ENCODE measurements around the gene ANKRD11. TPM values are rescaled to one million over a fixed set of nuclear protein-coding genes. Genes with fewer than 3 reads are reported as not detected.
"Not testable (repeated sequence)": the region's sequence is repeated elsewhere in the genome, so short reads cannot be mapped to it uniquely, and the experiment has no call there.

Gene ANKRD11
- total RNA-seq, 1 experiment from 2014 or later, result 47.0 TPM

DNA sequence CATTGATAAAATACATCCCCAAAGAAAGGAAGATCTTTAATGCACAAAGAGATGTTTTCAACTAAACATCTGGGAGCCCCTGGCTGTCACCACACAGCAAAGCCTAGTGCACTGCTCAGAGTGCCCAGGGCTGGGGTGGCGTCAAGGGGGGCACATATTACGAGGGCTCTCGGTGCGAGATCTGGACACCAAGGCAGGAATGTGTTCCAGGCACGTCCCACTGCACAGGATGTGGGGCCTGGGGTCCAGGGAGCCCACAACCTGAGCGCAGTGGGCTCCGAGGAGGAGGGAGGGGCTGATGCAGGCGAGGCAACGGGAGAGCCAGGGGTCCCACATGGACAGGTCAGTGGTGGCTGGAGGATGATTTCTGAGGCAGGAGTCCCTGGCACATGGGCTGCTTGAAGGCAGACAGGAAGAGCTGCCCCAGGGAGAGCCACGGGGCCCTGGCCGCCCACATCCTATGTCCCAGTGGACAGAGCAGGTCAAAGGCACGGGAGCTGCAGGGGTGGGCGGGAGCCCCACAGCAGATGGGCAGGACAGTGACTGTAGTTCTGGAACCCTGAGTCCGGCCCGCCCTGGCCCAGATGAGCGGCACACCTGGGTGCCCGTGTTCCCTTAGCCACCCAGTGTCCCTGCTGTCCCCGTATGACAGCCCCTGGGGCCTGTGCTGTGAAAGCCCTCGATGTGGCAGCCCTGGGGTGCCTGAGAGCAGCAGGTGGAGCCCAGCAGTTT lies 216.5 kb downstream of the ANKRD11 start:
- in situ Hi-C loops (cut with HindIII; ENCODE audit: low pct_unique_long_range_greater_than_20kb, low sequenced_read_pairs), result no loop called here
- DNase-seq (ENCODE audit: low read depth, low spot score), result no peak

GRCh38 chr16:89272631-89273030 lies 217.7 kb downstream of the ANKRD11 start:
- DNase-seq (ENCODE audit: low read depth, low spot score), result no peak
- in situ Hi-C loops (cut with HindIII; ENCODE audit: low pct_unique_long_range_greater_than_20kb, low sequenced_read_pairs), result no loop called here

- in situ Hi-C loops (cut with HindIII; ENCODE audit: low pct_unique_long_range_greater_than_20kb, low sequenced_read_pairs), result no loop called here
- DNase-seq (ENCODE audit: low read depth, low spot score), result no peak
These were observed 219.6 kb downstream of the ANKRD11 start for GRCh38 chr16:89270666-89271345.

DNA sequence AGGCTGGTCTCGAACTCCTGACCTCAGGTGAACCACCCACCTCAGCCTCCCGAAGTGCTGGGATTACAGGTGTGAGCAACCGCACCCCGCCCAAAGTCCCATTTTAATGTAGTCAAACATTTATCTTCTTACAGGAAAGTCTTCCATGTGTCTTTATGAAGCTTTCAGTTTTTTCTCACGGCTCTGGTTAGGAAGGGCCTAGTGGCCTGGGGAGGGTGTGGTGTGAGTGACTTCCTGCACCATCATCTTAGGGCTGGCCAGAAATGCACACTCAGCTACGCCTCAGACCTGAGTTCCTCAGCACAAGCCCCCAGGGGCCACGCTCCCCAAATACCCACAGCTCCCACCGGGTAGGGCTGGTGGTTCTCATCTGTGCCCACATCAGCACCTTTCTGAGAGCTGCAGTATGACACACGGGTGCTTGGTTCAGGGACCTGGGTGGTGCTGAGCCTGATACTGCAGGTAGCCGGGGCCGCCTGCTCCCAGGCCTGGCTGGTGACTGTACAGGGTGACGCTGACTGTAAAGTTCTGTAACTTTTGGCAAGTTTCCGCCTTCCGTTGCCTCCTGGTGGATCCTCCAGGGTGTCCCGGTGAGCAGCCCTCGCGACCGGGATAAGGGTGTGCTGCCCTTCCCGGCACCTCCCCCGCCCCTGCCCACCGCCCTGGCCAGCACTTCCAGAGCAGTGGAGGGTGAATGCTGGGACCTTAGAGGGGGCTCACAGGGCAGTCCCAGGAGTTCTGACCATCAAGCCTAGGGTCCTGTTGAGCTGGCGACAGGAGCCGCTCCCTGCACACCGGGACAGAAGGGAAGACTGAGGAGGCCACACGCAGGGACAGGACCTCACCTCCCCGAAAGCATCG lies 220.3 kb downstream of the ANKRD11 start:
- in situ Hi-C loops (cut with HindIII; ENCODE audit: low pct_unique_long_range_greater_than_20kb, low sequenced_read_pairs), result no loop called here

GRCh38 chr16:89268987-89269735 lies 221.2 kb downstream of the ANKRD11 start:
- DNase-seq (ENCODE audit: low read depth, low spot score), result no peak
- in situ Hi-C loops (cut with HindIII; ENCODE audit: low pct_unique_long_range_greater_than_20kb, low sequenced_read_pairs), result no loop called here

More for the DNA sequence above, 220.3 kb downstream of the ANKRD11 start:
- no peak for DNase-seq (ENCODE audit: low read depth, low spot score)

DNA sequence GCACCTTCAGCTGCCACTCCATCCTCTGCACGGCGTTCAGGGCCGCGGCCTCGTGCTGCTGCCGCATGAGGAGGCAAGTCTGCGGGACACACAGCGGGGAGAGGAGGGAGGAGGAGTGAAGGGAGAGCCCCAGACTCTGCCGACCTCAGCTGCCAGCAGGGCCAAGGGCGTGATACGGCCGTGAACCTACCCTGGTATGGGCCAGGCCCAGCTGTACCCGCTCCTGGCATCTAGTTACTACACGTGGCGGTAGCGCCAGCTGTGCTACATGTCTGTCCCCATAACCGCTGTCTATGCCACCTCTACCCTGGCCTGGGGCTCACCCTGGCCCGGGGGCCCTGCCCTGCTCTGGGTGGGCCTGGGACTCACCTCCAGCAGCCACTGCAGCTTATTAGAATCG lies 221.8 kb downstream of the ANKRD11 start:
- no peak for DNase-seq (ENCODE audit: low read depth, low spot score)
- in situ Hi-C loops (cut with HindIII; ENCODE audit: low pct_unique_long_range_greater_than_20kb, low sequenced_read_pairs), result no loop called here

DNA sequence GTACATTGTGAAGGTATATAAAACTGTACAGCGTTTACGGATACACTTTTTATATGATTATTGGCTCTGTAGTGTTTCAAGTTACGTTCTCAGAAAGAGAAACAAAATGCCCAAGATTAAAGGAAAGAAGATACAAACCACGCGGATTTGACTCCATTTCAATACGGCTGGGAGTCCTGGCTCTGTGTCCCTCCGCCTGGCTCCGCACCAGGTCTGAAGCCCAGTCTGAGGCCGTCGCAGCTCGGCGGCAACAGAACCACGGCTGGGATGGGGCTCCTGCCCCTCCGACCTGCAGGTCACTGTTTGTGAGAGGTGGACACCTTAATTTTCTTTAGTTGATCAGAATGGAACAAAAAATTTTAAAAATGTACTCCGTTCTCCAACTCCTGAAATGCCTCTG lies 222.6 kb downstream of the ANKRD11 start:
- DNase-seq (ENCODE audit: low read depth, low spot score); in situ Hi-C loops (cut with HindIII; ENCODE audit: low pct_unique_long_range_greater_than_20kb, low sequenced_read_pairs): not testable (repeated sequence)

- in situ Hi-C loops (cut with HindIII; ENCODE audit: low pct_unique_long_range_greater_than_20kb, low sequenced_read_pairs), result no loop called here
- DNase-seq (ENCODE audit: low read depth, low spot score), result no peak
These were observed 223.7 kb downstream of the ANKRD11 start for GRCh38 chr16:89266521-89267134.

DNA sequence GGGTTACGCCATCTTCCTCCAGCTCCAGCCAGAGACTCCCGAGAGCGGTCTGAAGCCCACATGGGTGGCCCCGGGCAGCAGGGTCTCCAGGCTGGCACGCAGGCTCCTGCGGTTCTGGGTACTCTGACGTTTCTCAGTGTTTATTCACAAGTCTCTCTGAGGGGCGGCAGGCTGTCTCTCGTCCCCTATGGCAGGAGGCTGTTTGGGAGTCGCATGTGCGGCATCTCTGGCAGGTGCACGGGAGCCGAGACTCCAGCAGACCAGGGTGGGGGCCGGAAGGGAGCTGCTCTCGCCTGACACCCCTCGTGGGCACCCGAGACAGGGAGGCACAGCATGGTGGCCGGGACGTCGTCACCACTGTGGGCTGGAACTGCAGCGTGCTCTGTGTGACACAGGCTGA lies 224.7 kb downstream of the ANKRD11 start:
- in situ Hi-C loops (cut with HindIII; ENCODE audit: low pct_unique_long_range_greater_than_20kb, low sequenced_read_pairs), result no loop called here

DNA sequence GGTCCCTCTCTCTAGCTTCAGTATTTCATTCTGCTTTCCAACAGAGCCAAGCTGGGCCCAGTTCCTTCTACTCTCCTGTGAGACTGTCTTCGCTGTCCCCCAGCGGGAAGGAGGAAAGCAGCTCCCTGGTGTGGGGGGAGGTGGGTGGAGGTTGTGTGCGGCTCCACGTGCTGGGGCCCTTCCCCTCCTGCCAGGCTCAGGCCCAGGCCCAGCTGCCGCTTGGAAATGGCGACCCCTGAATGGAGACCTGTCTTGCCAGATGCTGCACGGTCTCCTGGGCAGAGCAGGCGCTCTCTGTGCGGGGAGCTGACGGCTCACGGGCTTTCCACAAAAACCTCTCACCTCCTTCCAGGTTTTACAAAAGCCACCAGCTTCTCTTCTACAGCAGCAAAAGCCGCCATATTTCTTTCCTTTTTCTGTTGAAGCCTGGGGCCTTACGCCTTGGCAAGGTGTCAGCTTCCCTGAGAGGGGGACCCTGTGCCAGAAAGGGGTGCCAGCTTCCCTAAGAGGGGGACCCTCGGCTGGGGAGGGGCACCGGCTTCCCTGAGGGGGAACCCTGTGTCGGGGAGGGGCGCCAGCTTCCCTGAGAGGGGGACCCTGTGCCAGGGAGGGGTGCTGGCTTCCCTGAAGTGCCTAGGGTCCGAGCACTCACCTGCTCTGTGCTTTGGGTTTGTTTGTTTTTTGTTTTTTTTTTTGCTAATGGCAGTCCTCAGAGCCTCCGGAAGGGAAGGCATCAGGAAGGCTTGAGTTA lies 225.4 kb downstream of the ANKRD11 start:
- DNase-seq (ENCODE audit: low read depth, low spot score), result no peak
- in situ Hi-C loops (cut with HindIII; ENCODE audit: low pct_unique_long_range_greater_than_20kb, low sequenced_read_pairs), result no loop called here

More for the DNA sequence above, 224.7 kb downstream of the ANKRD11 start:
- DNase-seq (ENCODE audit: low read depth, low spot score), result no peak

- DNase-seq (ENCODE audit: low read depth, low spot score), result no peak
- in situ Hi-C loops (cut with HindIII; ENCODE audit: low pct_unique_long_range_greater_than_20kb, low sequenced_read_pairs), result no loop called here
These were observed 228.4 kb downstream of the ANKRD11 start for GRCh38 chr16:89261691-89262563.

DNA sequence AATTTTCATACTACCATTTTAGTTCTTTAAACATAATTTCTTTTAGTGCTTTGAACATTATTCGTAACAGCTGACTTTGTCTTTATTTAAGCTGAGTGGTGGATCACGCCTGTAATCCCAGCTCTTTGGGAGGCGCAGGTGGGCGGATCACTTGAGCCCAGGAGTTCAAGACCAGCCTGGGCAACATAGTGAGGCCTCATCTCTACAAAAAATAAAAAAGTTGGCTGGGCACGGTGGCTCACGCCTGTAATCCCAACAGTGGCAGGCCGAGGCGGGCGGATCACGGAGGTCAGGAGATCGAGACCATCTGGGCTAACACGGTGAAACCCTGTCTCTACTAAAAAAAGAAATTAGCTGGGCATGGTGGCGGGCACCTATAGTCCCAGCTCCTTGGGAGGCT lies 230.5 kb downstream of the ANKRD11 start:
- in situ Hi-C loops (cut with HindIII; ENCODE audit: low pct_unique_long_range_greater_than_20kb, low sequenced_read_pairs); DNase-seq (ENCODE audit: low read depth, low spot score): not testable (repeated sequence)

DNA sequence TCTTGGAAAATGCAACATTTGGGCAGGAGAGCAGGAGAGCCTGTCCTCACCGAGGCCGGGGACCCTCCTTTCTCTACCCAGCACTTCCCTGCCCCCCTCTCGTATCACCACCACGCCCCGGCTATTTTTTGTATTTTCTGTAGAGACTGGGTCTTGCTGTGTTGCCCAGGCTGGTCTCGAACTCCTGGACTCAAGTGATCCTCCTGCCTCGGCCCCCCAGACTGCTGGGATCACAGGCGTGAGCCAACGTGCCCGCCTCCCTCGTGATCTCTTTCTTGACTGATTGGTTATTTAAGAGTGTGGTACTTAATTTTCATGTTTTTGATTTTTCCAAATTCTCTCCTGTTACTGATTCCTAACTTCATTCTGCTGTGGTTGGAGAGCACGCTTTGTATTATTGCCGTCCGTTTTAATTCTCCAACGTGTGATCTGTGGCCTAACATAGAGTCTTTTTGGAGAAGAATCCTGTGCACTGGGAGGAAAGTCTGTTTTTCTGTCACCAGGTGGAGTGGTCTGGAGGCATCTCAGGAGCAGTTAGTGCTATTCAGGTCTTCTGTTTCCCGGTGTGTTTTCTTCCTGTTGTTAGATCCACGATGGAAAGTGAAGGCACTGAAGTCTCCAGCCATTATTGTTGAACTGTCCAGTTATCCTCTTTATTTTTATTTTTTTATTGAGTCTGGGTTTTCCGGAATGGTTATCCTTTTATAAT lies 232.4 kb downstream of the ANKRD11 start:
- in situ Hi-C loops (cut with HindIII; ENCODE audit: low pct_unique_long_range_greater_than_20kb, low sequenced_read_pairs), result no loop called here
- no peak for DNase-seq (ENCODE audit: low read depth, low spot score)

- no peak for DNase-seq (ENCODE audit: low read depth, low spot score)
- in situ Hi-C loops (cut with HindIII; ENCODE audit: low pct_unique_long_range_greater_than_20kb, low sequenced_read_pairs), result no loop called here
These were observed 233.1 kb downstream of the ANKRD11 start for GRCh38 chr16:89257281-89257731.

DNA sequence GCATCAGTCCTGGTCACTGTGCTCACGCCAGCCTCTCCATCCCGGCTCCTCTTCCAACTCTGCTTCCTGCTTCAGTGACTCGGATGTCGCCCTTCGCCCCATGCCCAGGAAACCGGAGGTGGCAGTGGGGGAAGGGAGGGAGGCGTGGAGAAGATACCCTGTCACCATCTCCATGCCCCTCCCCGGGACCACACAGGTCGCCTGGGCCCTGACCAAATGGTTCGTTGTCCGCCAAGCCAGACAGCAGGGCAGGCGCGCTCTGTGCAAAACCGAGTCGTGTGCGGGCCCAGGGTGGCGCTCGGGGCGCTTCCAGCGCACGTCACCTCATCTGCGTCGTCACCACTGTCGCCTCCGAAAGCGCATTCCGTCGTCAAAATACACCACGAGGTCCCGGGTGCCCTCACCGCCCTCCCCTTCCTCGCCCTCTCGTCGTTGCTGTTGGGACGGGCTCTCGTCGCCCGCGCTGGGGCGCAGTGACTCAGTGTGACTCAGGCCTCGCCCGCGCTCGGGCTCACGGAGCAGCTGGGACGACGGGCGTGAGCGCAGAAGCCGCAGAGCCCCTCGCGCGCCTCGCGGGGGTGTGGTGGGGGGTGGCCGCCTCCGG lies 233.6 kb downstream of the ANKRD11 start:
- in situ Hi-C loops (cut with HindIII; ENCODE audit: low pct_unique_long_range_greater_than_20kb, low sequenced_read_pairs), result no loop called here
- no peak for DNase-seq (ENCODE audit: low read depth, low spot score)

All from SK-MEL-5 (cell line).